HFF-Myc (cell line): ENCODE results near the gene VAMP8.

Experiments
- DNase-seq: peaks from one replicate; pipeline ENCODE4 v3.0.0-alpha.2; 2011; ENCODE audit warnings: low read depth; ENCODE audit errors: extremely low read depth
- H3K4me3 ChIP-seq: replicated peaks from 2 replicates; pipeline ENCODE4 v1.5.1; 2011; ENCODE audit warnings: low read depth, mild to moderate bottlenecking, control low read depth, low read length
- CTCF ChIP-seq: IDR thresholded peaks from 2 replicates; pipeline ENCODE4 v1.5.1; 2012; ENCODE audit warnings: mild to moderate bottlenecking, low read depth, low read length, control low read depth; ENCODE audit errors: missing control alignments

The VAMP8 gene

DNA sequence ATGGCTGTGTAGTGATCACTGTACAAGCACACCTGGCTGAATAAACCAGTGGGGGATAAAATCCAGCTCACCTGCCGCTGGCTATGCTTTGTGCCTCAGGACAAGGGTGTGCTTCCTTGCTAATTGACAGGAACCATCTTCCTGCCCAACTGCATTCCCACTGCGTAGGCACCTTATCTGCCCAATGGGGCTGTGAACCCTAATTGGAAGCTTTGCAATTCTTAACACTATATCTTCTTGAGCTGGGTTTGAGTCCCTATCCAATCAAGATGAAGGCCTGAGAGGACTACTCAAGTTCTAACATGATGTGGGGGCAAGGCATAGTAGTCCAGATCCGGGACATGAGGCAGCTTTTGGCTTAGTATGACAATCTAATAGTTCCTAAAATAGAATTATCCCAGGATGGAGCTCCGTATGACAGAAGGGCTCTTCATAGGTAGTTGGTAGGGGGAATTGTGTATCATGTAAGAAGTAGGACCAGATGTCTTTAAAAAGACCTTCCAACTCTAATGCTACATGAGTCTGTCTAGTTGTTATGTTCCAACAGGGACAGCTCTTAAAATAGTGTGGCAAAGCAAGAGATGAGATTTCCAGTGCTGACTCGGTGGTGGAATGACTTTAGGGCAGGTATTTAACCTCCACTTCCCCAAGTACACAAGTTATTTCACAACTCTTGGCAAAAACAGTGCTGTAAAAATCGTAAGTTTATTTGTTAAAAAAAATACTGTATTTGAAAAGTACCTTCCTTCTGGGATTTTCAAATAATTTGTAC lies 27.4 kb downstream of the VAMP8 start:
- no peak for TF ChIP-seq CTCF
- no peak overlapping the region for H3K4me3 ChIP-seq
- no peak for DNase-seq

DNA sequence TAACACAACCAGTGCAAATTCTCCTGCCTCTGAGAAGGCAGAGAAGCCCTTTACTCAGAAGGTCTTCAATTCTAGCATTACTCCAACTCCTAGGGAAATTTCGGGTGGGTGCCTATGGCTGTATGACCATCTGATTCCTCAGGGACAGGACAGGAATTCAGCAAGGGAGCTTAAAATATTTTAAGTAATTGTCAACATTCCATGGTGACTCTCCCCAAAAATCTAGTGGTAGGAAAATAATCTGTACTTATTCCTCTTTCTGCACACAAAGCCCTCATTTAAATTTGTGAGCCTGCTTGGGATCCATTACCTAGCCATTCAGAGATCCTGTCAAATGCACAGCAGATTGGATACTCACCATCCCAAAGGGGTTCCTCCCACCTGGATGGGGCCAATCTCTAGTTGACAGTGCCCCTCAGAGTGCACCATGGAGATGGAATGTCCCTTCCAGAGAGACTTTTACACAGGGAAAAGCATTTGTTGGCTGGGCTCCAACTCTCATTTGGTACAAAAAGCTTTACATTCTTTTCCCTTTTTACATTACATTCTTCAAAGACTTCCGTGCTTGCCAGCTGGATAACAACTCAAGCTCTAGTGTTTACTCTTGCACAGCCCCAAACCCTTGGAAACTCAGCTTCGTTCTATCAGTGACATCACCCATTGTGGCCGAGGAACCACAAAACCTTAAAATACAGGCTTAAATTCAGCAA lies 28.2 kb downstream of the VAMP8 start:
- peak; percentile 40 for DNase-seq
- H3K4me3 ChIP-seq, result no peak overlapping the region
- no peak for TF ChIP-seq CTCF

- no peak for TF ChIP-seq CTCF
- no peak overlapping the region for H3K4me3 ChIP-seq
- no peak for DNase-seq
These were observed 28.7 kb downstream of the VAMP8 start for GRCh38 chr2:85606116-85606455.

GRCh38 chr2:85607268-85608215 lies 30.2 kb downstream of the VAMP8 start:
- no peak overlapping the region for H3K4me3 ChIP-seq
- DNase-seq, result no peak
- TF ChIP-seq CTCF, result no peak

- no peak for TF ChIP-seq CTCF
- H3K4me3 ChIP-seq, result peak overlapping the region; percentile 63
- DNase-seq, result no peak
These were observed 33.9 kb downstream of the VAMP8 start for GRCh38 chr2:85611217-85611704.

DNA sequence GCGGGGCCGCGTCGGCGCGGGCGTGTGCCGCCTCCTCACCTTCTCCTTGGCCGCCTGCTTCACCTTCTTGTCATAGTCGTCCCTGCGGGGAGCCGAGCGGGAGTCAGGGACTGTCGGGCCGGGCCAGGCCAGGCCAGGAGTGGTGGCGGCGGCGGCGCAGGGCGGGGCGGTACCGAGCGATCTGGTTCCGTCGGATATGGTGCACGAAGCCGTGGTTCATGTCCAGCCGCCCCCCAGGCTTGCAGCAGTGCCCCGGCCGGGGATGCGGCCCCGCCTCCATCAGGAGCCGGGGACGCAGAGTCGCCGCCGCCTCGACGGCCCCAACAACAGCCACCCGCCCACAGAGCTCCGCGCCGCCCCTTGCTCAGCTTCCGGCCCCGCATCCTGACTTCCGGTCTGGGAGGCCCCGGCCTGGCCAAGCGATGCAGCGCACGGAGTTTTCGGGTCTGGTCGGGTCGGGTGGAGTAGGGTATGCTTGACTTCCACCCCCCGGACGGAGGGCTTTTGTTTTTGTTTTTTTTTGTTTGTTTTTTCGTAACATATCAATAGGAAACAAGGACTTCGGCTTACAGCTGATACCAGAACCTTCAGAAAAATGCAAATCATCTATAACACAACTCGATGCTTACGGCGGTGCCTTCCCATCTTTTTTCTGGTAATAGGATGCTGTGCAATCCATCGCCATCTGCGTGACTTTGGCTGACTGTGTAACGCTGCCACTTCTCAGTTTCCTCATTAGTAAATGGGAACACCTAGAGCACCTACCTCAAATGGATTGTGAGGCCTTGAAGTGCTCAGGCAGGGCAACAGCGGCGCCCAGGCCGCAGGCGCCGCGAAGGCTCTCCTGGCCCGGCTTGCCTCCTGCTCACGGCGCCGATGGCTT lies 34.6 kb downstream of the VAMP8 start, which contains the start of gene C2orf68:
TSS of gene C2orf68 (minus strand) at position 362 of the 883 bp plus-strand sequence. CDS start at position 280, 82 bp downstream.
- DNase-seq, result peak; percentile 53
- H3K4me3 ChIP-seq, result peak within 1 kb of the TSS; percentile 63
- TF ChIP-seq CTCF, result no peak
